Subcutaneous abdominal adipose tissue (tissue), 5 donors: ENCODE data around the gene SNX25.

Source experiments
- H3K27ac ChIP-seq: one replicate; pipeline ENCODE4 v1.7.0; 2013; ENCODE audit warnings: low read depth, mild to moderate bottlenecking, inconsistent platforms, low read length, moderate library complexity
- H3K27me3 ChIP-seq, 5 donors: one replicate each; pipeline ENCODE4 v1.7.0; 2013; ENCODE audit warnings: low read length in 5 of 5, inconsistent platforms in 1 of 5; ENCODE audit not compliant: control insufficient read depth in 5 of 5, insufficient read depth in 4 of 5
- H3K36me3 ChIP-seq, 5 donors: one replicate each; pipeline ENCODE4 v1.7.0; 2013; ENCODE audit warnings: low read length in 5 of 5; ENCODE audit not compliant: control insufficient read depth in 5 of 5, insufficient read depth in 5 of 5
- H3K4me1 ChIP-seq, 5 donors: one replicate each; pipeline ENCODE4 v1.7.0; 2013; ENCODE audit warnings: low read length in 5 of 5, mild to moderate bottlenecking in 3 of 5, moderate library complexity in 1 of 5; ENCODE audit not compliant: control insufficient read depth in 5 of 5, insufficient read depth in 5 of 5
- H3K4me3 ChIP-seq, 5 donors: one replicate each; pipeline ENCODE4 v1.7.0; 2013; ENCODE audit warnings: low read length in 5 of 5, low read depth in 1 of 5
- H3K9ac ChIP-seq, 5 donors: one replicate each; pipeline ENCODE4 v1.7.0; 2013; ENCODE audit warnings: low read length in 5 of 5, mild to moderate bottlenecking in 4 of 5, moderate library complexity in 3 of 5
- H3K9me3 ChIP-seq, 5 donors: one replicate each; pipeline ENCODE4 v1.7.0; 2013; ENCODE audit warnings: low read length in 5 of 5; ENCODE audit not compliant: control insufficient read depth in 5 of 5
- donor health status: healthy.
- donor health status: healthy.
- donor health status: healthy.
- donor health status: healthy.
- donor health status: healthy.

The SNX25 gene

GRCh38 chr4:185213877-185214276, 4.5 kb downstream of the SNX25 start:
- no peak overlapping the region for H3K9ac ChIP-seq
- H3K27me3 ChIP-seq = peaks cover 0 to 3% (median 0%) of the 10 kb centered on the region in 5 donors
- no peaks in the 10 kb centered on the region for H3K36me3 ChIP-seq
- no peaks in the 10 kb centered on the region for H3K9me3 ChIP-seq
- H3K27ac ChIP-seq = no peak overlapping the region
- H3K4me3 ChIP-seq = no peak overlapping the region
- H3K4me1 ChIP-seq = peaks cover 4 to 22% (median 13%) of the 10 kb centered on the region in 5 donors

- Histone ChIP-seq H3K4me1 (peaks cover 0 to 24% (median 13%) of the 10 kb centered on the region in 5 donors), H3K9me3 (no peaks in the 10 kb centered on the region), H3K36me3 (no peaks in the 10 kb centered on the region), H3K4me3 (no peak overlapping the region), H3K27ac (no peak overlapping the region), H3K27me3 (no peaks in the 10 kb centered on the region), H3K9ac (no peak overlapping the region)
These were observed 5.9 kb downstream of the SNX25 start for GRCh38 chr4:185215261-185215660.

GRCh38 chr4:185217408-185217975, 8.1 kb downstream of the SNX25 start:
- Histone ChIP-seq H3K36me3 (peaks cover 0 to 5% (median 0%) of the 10 kb centered on the region in 5 donors), H3K27me3 (no peaks in the 10 kb centered on the region), H3K27ac (no peak overlapping the region), H3K4me3 (no peak overlapping the region), H3K4me1 (peaks cover 0 to 11% (median 3%) of the 10 kb centered on the region in 5 donors), H3K9ac (no peak overlapping the region), H3K9me3 (no peaks in the 10 kb centered on the region)

GRCh38 chr4:185218312-185218711, 8.9 kb downstream of the SNX25 start:
- H3K36me3 ChIP-seq = peaks cover 0 to 5% (median 0%) of the 10 kb centered on the region in 5 donors
- H3K9me3 ChIP-seq = no peaks in the 10 kb centered on the region
- no peaks in the 10 kb centered on the region for H3K27me3 ChIP-seq
- H3K4me1 ChIP-seq = peaks cover 0 to 11% (median 3%) of the 10 kb centered on the region in 5 donors
- no peak overlapping the region for H3K27ac ChIP-seq
- no peak overlapping the region for H3K9ac ChIP-seq
- H3K4me3 ChIP-seq = no peak overlapping the region

- H3K27ac ChIP-seq = no peak overlapping the region
- H3K36me3 ChIP-seq = peaks cover 0 to 5% (median 0%) of the 10 kb centered on the region in 5 donors
- no peak overlapping the region for H3K9ac ChIP-seq
- no peaks in the 10 kb centered on the region for H3K27me3 ChIP-seq
- no peaks in the 10 kb centered on the region for H3K9me3 ChIP-seq
- H3K4me3 ChIP-seq = no peak overlapping the region
- peaks cover 0 to 11% (median 3%) of the 10 kb centered on the region in 5 donors for H3K4me1 ChIP-seq
These were observed 10.3 kb downstream of the SNX25 start for GRCh38 chr4:185219551-185220344.

GRCh38 chr4:185221491-185221890, 12.1 kb downstream of the SNX25 start:
- Histone ChIP-seq H3K9me3 (no peaks in the 10 kb centered on the region), H3K27ac (no peak overlapping the region), H3K27me3 (no peaks in the 10 kb centered on the region), H3K36me3 (peaks cover 0 to 5% (median 0%) of the 10 kb centered on the region in 5 donors), H3K4me1 (peaks cover 0 to 11% (median 3%) of the 10 kb centered on the region in 5 donors), H3K4me3 (no peak overlapping the region), H3K9ac (no peak overlapping the region)

- Histone ChIP-seq H3K4me1 (peaks cover 0 to 11% (median 3%) of the 10 kb centered on the region in 5 donors), H3K27ac (no peak overlapping the region)
These were observed 12.5 kb downstream of the SNX25 start for GRCh38 chr4:185221912-185222311.

GRCh38 chr4:185222598-185222997, 13.2 kb downstream of the SNX25 start:
- H3K4me3 ChIP-seq = no peak overlapping the region
- H3K27ac ChIP-seq = no peak overlapping the region
- peaks cover 0 to 5% (median 0%) of the 10 kb centered on the region in 5 donors for H3K36me3 ChIP-seq
- no peaks in the 10 kb centered on the region for H3K9me3 ChIP-seq
- peaks cover 0 to 6% (median 3%) of the 10 kb centered on the region in 5 donors for H3K4me1 ChIP-seq
- no peaks in the 10 kb centered on the region for H3K27me3 ChIP-seq
- H3K9ac ChIP-seq = no peak overlapping the region

More at GRCh38 chr4:185221912-185222311, 12.5 kb downstream of the SNX25 start:
- H3K4me3 ChIP-seq = no peak overlapping the region
- H3K36me3 ChIP-seq = peaks cover 0 to 5% (median 0%) of the 10 kb centered on the region in 5 donors
- H3K9ac ChIP-seq = no peak overlapping the region
- no peaks in the 10 kb centered on the region for H3K27me3 ChIP-seq
- H3K9me3 ChIP-seq = no peaks in the 10 kb centered on the region

GRCh38 chr4:185224597-185224996, 15.2 kb downstream of the SNX25 start:
- no peaks in the 10 kb centered on the region for H3K9me3 ChIP-seq
- no peak overlapping the region for H3K9ac ChIP-seq
- H3K27me3 ChIP-seq = no peaks in the 10 kb centered on the region
- no peak overlapping the region for H3K27ac ChIP-seq
- peaks cover 0 to 5% (median 0%) of the 10 kb centered on the region in 5 donors for H3K36me3 ChIP-seq
- no peak overlapping the region for H3K4me3 ChIP-seq
- H3K4me1 ChIP-seq = peaks cover 0 to 4% (median 2%) of the 10 kb centered on the region in 5 donors

GRCh38 chr4:185225940-185226339, 16.5 kb downstream of the SNX25 start:
- no peak overlapping the region for H3K4me3 ChIP-seq
- no peak overlapping the region for H3K9ac ChIP-seq
- no peaks in the 10 kb centered on the region for H3K27me3 ChIP-seq
- no peaks in the 10 kb centered on the region for H3K9me3 ChIP-seq
- peaks cover 0 to 5% (median 0%) of the 10 kb centered on the region in 5 donors for H3K36me3 ChIP-seq
- no peak overlapping the region for H3K27ac ChIP-seq
- no peaks in the 10 kb centered on the region for H3K4me1 ChIP-seq
